ENCODE measurements around the gene LKAAEAR1.

DNA sequence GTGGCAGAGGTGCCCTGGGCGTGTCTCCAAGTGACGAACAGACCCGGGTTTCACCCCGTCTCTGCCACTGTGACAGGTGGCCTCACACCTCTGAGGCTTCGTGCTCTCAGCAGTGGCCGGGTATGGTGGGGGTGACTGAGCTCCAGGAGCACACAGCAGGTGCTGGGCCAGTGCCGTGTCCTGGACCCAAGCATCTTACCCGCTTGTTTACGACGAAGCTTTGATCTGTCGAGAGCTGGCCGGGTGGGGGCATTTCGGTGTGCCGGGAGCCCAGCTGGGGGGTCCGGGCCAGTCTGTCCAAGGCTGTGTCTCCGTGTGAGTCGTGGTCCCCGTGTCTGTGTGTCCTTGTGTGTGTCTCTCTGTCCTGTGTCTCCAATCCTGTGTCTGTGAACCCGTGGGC lies 7.1 kb upstream of the LKAAEAR1 start:
- TF ChIP-seq, protein P1, sequence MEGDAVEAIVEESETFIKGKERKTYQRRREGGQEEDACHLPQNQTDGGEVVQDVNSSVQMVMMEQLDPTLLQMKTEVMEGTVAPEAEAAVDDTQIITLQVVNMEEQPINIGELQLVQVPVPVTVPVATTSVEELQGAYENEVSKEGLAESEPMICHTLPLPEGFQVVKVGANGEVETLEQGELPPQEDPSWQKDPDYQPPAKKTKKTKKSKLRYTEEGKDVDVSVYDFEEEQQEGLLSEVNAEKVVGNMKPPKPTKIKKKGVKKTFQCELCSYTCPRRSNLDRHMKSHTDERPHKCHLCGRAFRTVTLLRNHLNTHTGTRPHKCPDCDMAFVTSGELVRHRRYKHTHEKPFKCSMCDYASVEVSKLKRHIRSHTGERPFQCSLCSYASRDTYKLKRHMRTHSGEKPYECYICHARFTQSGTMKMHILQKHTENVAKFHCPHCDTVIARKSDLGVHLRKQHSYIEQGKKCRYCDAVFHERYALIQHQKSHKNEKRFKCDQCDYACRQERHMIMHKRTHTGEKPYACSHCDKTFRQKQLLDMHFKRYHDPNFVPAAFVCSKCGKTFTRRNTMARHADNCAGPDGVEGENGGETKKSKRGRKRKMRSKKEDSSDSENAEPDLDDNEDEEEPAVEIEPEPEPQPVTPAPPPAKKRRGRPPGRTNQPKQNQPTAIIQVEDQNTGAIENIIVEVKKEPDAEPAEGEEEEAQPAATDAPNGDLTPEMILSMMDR (IDR thresholded peaks at IDR 0.05), result no peak
- TF ChIP-seq POLR2A (IDR thresholded peaks at IDR 0.05), result no peak
